Hepatocyte (in vitro differentiated cells): Measurements from ENCODE around the gene MAST4. TPM values are rescaled to one million over a fixed set of nuclear protein-coding genes. Genes with fewer than 3 reads are reported as not detected.

Experiments
- DNase-seq: peaks from one replicate; pipeline ENCODE4 v3.0.0-alpha.2; 2016; ENCODE audit warnings: low spot score
- H2AFZ ChIP-seq: fragments of 200-600 bp; sonication (generic); 2 replicates; pipeline ENCODE4 v1.6.0; 2016; ENCODE audit warnings: antibody characterized with exemption, mild to moderate bottlenecking
- H3K27ac ChIP-seq: fragments of 200-600 bp; sonication (generic); 2 replicates; pipeline ENCODE4 v1.5.1; 2016; ENCODE audit warnings: mild to moderate bottlenecking
- H3K27me3 ChIP-seq: fragments of 200-600 bp; sonication (generic); 2 replicates; pipeline ENCODE4 v1.6.1; 2016
- H3K36me3 ChIP-seq: fragments of 200-600 bp; sonication (generic); replicated peaks from 2 replicates; pipeline ENCODE4 v1.5.1; 2016; ENCODE audit warnings: low read depth; ENCODE audit not compliant: insufficient read depth
- H3K4me1 ChIP-seq: fragments of 200-600 bp; sonication (generic); 2 replicates; pipeline ENCODE4 v1.5.1; 2016; ENCODE audit warnings: mild to moderate bottlenecking, moderate library complexity; ENCODE audit not compliant: insufficient read depth
- H3K4me2 ChIP-seq: fragments of 200-600 bp; sonication (generic); 2 replicates; pipeline ENCODE4 v1.6.0; 2016
- H3K4me3 ChIP-seq: fragments of 200-600 bp; sonication (generic); 2 replicates; pipeline ENCODE4 v1.5.1; 2016; ENCODE audit warnings: mild to moderate bottlenecking
- H3K79me2 ChIP-seq: fragments of 200-600 bp; sonication (generic); 2 replicates; pipeline ENCODE4 v1.6.0; 2017; ENCODE audit warnings: mild to moderate bottlenecking
- H3K9me2 ChIP-seq: fragments of 200-600 bp; sonication (generic); replicated peaks from 2 replicates; pipeline ENCODE4 v1.6.0; 2017; ENCODE audit warnings: mild to moderate bottlenecking; ENCODE audit not compliant: insufficient read depth
- H3K9me3 ChIP-seq: fragments of 200-600 bp; sonication (generic); 2 replicates; pipeline ENCODE4 v1.5.1; 2016; ENCODE audit warnings: low read depth, mild to moderate bottlenecking
- H4K20me1 ChIP-seq: fragments of 200-600 bp; sonication (generic); 2 replicates; pipeline ENCODE4 v1.6.0; 2016; ENCODE audit warnings: mild to moderate bottlenecking; ENCODE audit not compliant: insufficient read depth, poor library complexity, severe bottlenecking
- EZH2 ChIP-seq: fragments of 200-600 bp; sonication (generic); IDR thresholded peaks from 2 replicates; pipeline ENCODE4 v1.6.1; 2016; ENCODE audit warnings: antibody characterized with exemption, mild to moderate bottlenecking, borderline replicate concordance
- EZH2phosphoT487 ChIP-seq: fragments of 200-600 bp; sonication (generic); IDR thresholded peaks from one replicate; pipeline ENCODE4 v1.6.1; 2018; ENCODE audit warnings: antibody characterized with exemption, mild to moderate bottlenecking, low read depth, moderate library complexity; ENCODE audit not compliant: unreplicated experiment, severe bottlenecking
- WGBS: methylation state at CpG from one replicate; pipeline ENCODE4 v1.1.6; 2016; ENCODE audit warnings: low lambda C conversion rate; ENCODE audit errors: missing lambda C conversion rate; 5-methylcytosine and 5-hydroxymethylcytosine counted together
- polyA plus RNA-seq: library from polyadenylated mRNA; unstranded; fragments of >200 nt; fragmentation: Nextera tagmentation; extraction: Ambion mirVana; gene quantifications from 2 replicates; pipeline ENCODE4 v1.2.1, GENCODE V29; 2016
- total RNA-seq: library from RNA; depleted of rRNA; stranded (reverse); fragments of >200 nt; gene quantifications from 2 replicates; pipeline ENCODE4 v1.2.3, GENCODE V29; 2014
- TF ChIP-seq, protein P1 (sequence below): fragments of 200-600 bp; sonication (generic); IDR thresholded peaks from 2 replicates; pipeline ENCODE4 v1.5.1; 2016; ENCODE audit warnings: antibody characterized with exemption, mild to moderate bottlenecking; ENCODE audit not compliant: poor library complexity

MAST4 gene
- total and polyA plus RNA-seq, 2 experiments from 2014 or later: 11.7 to 13.2 TPM

DNA sequence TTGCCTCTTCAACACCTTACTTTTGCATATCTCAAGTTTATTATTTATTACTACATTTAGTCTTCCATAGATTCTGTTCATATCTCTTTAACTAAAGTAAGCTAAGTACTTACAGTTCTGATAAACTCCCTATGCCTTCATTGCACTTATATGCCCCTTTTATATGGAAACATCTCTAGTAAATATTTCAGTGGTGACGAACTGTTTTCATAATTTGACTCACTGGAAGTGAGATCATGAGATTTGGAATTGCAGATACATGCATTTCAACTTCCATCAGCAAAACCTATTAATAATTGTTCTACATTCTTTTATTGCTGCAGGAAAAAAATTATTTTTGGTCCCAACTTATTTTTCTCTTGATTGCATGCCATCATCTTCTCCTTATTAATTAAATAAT is 336.9 kb downstream of the MAST4 start:
- Histone ChIP-seq H3K4me2 (no peak overlapping the region), H4K20me1 (no peaks in the 10 kb centered on the region), H3K27me3 (no peaks in the 10 kb centered on the region), H3K9me3 (no peaks in the 10 kb centered on the region), H3K9me2 (no peaks in the 10 kb centered on the region), H2AFZ (no peak overlapping the region), H3K4me1 (no peaks in the 10 kb centered on the region), H3K4me3 (no peak overlapping the region), H3K79me2 (no peaks in the 10 kb centered on the region), H3K36me3 (no peaks in the 10 kb centered on the region), H3K27ac (no peak overlapping the region)
- 87% methylated on average over 1 of the region's 1 CpG for WGBS
- TF ChIP-seq EZH2 (no peak), EZH2phosphoT487 (no peak)
- TF ChIP-seq, protein P1, sequence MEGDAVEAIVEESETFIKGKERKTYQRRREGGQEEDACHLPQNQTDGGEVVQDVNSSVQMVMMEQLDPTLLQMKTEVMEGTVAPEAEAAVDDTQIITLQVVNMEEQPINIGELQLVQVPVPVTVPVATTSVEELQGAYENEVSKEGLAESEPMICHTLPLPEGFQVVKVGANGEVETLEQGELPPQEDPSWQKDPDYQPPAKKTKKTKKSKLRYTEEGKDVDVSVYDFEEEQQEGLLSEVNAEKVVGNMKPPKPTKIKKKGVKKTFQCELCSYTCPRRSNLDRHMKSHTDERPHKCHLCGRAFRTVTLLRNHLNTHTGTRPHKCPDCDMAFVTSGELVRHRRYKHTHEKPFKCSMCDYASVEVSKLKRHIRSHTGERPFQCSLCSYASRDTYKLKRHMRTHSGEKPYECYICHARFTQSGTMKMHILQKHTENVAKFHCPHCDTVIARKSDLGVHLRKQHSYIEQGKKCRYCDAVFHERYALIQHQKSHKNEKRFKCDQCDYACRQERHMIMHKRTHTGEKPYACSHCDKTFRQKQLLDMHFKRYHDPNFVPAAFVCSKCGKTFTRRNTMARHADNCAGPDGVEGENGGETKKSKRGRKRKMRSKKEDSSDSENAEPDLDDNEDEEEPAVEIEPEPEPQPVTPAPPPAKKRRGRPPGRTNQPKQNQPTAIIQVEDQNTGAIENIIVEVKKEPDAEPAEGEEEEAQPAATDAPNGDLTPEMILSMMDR: no peak
- DNase-seq: no peak

DNA sequence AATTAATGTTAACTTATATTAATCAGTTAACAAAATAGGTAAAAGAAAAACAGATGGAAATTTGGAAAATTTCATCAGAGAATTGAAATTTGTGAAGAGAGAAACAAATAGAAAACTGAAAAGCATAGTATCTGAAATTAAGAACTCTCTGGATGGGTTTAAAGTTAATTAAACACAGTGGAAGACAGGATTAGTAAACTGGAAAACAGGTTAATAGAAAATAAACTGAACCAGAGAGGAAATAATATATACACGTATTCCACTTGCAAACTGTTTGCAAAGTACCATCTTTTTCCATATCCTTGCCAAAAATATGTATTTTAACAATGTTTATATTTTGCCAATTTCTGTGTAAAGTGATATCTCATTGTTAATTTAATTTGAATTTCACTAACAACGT is 342.9 kb downstream of the MAST4 start:
- 96% methylated on average over 2 of the region's 2 CpGs for WGBS
- TF ChIP-seq EZH2phosphoT487 (no peak), EZH2 (no peak)
- TF ChIP-seq, protein P1: no peak
- Histone ChIP-seq H3K79me2 (no peaks in the 10 kb centered on the region), H3K36me3 (no peaks in the 10 kb centered on the region), H3K9me2 (no peaks in the 10 kb centered on the region), H3K4me3 (no peak overlapping the region), H4K20me1 (no peaks in the 10 kb centered on the region), H3K4me1 (no peaks in the 10 kb centered on the region), H3K4me2 (no peak overlapping the region), H3K9me3 (no peaks in the 10 kb centered on the region), H2AFZ (no peak overlapping the region), H3K27ac (no peak overlapping the region), H3K27me3 (no peaks in the 10 kb centered on the region)
- DNase-seq: no peak

DNA sequence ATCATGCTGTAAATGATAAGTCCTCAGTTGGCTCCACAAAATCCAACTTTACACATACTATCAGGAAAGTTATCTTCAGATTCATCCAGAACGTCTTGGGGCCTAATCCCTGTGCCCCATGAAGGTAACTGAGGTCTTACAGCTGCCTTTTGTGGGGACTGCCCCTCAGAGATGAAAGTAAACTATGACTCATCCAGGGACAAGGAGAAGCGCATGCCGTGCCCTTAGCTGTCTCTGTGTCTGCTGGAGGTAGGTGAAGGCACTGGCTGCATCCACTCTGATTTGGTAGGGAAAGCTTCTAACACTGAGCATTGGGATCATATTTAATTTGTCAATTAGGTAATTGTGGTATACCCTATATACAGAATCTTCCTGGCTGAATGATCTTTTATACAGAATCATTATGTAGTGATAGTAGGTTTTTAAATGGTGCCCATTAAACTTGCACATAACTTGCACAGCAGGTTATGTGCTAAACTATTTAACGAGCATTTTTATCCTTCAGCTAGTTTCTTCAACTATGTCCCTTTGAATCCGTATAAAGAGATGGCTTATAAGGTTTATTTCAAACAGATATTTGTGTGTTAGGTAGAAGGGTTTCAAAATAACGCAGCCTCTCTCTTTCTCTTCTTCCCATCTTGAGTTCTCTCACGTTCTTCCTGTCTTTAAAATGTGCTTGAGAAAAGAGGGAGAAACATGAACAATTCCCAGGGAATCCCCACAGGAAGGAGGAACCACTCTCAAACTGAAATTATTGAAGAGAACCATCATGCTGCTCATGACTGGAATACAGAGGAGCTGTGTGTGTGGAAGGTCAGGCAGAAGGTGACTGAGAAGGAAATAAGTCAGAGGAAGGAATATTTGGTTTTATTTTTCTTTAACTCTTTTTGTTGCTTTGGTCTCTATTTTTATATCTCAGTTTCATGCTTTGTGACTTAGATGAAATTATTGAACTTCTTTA is 349.5 kb downstream of the MAST4 start:
- H4K20me1 ChIP-seq: no peaks in the 10 kb centered on the region
- H2AFZ ChIP-seq: no peak overlapping the region
- DNase-seq: peak; percentile 29
- H3K9me3 ChIP-seq: no peaks in the 10 kb centered on the region
- WGBS: 46% methylated on average over 7 of the region's 7 CpGs
- H3K4me1 ChIP-seq: peaks cover 5% of the 10 kb centered on the region
- TF ChIP-seq EZH2phosphoT487: no peak
- TF ChIP-seq, protein P1: no peak
- TF ChIP-seq EZH2: no peak
- H3K4me2 ChIP-seq: peak overlapping the region; percentile 17
- H3K79me2 ChIP-seq: no peaks in the 10 kb centered on the region
- no peaks in the 10 kb centered on the region for H3K27me3 ChIP-seq
- H3K36me3 ChIP-seq: no peaks in the 10 kb centered on the region
- no peak overlapping the region for H3K27ac ChIP-seq
- no peak overlapping the region for H3K4me3 ChIP-seq
- no peaks in the 10 kb centered on the region for H3K9me2 ChIP-seq
